Karpas-422 (cell line): Measurements from ENCODE around the gene JOSD2. TPM values are rescaled to one million over a fixed set of nuclear protein-coding genes. Genes with fewer than 3 reads are reported as not detected.

ENCODE experiments used
- DNase-seq: peaks from one replicate; pipeline ENCODE4 v3.0.0-alpha.2; 2015
- H2AFZ ChIP-seq: fragments of 200-600 bp; sonication (generic); 2 replicates; pipeline ENCODE4 v1.6.1; 2014; ENCODE audit warnings: antibody characterized with exemption, low read length, mixed read lengths
- H3K27ac ChIP-seq: fragments of 200-600 bp; sonication (generic); 2 replicates; pipeline ENCODE4 v1.5.1; 2014; ENCODE audit warnings: mild to moderate bottlenecking, low read length, moderate library complexity
- H3K27me3 ChIP-seq: fragments of 200-600 bp; sonication (generic); 2 replicates; pipeline ENCODE4 v1.6.1; 2014; ENCODE audit warnings: low read length, mixed read lengths
- H3K36me3 ChIP-seq: fragments of 200-600 bp; sonication (generic); 2 replicates; pipeline ENCODE4 v1.6.1; 2014; ENCODE audit warnings: low read length, mixed read lengths; ENCODE audit not compliant: insufficient read depth
- H3K4me1 ChIP-seq: fragments of 200-600 bp; sonication (generic); 2 replicates; pipeline ENCODE4 v1.6.1; 2014; ENCODE audit warnings: mild to moderate bottlenecking, low read length, mixed read lengths
- H3K4me2 ChIP-seq: fragments of 200-600 bp; sonication (generic); 2 replicates; pipeline ENCODE4 v1.6.1; 2014; ENCODE audit warnings: low read length, low read depth, mild to moderate bottlenecking; ENCODE audit not compliant: poor library complexity, severe bottlenecking
- H3K4me3 ChIP-seq: fragments of 200-600 bp; sonication (generic); 2 replicates; pipeline ENCODE4 v1.5.1; 2014; ENCODE audit warnings: mild to moderate bottlenecking, antibody characterized with exemption, low read length, mixed read lengths
- H3K79me2 ChIP-seq: fragments of 200-600 bp; sonication (generic); 2 replicates; pipeline ENCODE4 v1.6.1; 2014; ENCODE audit warnings: mild to moderate bottlenecking, low read length, mixed read lengths
- H3K9ac ChIP-seq: fragments of 200-600 bp; sonication (generic); 2 replicates; pipeline ENCODE4 v1.6.0; 2014; ENCODE audit warnings: low read length
- H3K9me2 ChIP-seq: fragments of 200-600 bp; sonication (generic), shearing (Covaris generic); replicated peaks from 2 replicates; pipeline ENCODE4 v1.6.0; 2014; ENCODE audit warnings: mild to moderate bottlenecking, low read length, moderate library complexity; ENCODE audit not compliant: insufficient read depth
- H3K9me3 ChIP-seq: fragments of 300-700, 200-600 bp; sonication (generic); 2 replicates; pipeline ENCODE4 v1.6.1; 2014; ENCODE audit warnings: low read length, mixed read lengths
- H4K20me1 ChIP-seq: fragments of 200-600 bp; sonication (generic); 2 replicates; pipeline ENCODE4 v1.6.1; 2014; ENCODE audit warnings: mild to moderate bottlenecking, antibody characterized with exemption, low read length, low read depth; ENCODE audit not compliant: insufficient read depth
- total RNA-seq: library from RNA; depleted of rRNA; stranded (reverse); fragments of >200 nt; shearing (Covaris generic); gene quantifications from 2 replicates; pipeline ENCODE4 v1.2.3, GENCODE V29; 2014; ENCODE audit warnings: low replicate concordance

The JOSD2 gene
- total RNA-seq, 1 experiment from 2014 or later, result 15.8 TPM

DNA sequence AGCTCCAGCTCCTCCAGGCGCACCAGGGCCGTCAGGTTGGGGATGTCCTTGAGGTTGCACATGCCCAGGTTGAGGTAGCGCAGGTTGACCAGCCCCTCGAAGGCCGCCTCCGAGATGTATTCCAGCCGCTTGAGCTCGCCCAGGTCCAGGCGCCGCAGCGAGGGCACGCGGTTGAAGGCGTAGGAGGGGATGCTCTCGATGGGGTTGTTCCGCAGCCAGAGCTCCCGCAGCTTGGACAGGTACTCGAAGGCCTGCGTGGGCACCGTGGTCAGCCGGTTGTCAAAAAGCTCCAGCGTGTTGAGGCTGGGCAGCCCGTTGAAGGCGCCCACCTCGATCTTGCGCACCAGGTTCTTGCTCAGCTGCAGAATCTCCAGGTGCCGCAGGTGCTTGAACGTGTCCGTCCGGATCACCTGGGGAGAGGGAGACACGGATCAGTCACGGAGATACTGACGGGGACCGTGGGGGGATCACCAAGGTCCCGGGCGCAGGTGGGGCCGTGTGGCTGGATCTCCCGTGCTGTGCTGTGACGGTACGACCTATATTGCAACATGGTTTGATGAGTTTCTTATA is 8.1 kb upstream of the JOSD2 start:
- H3K27ac ChIP-seq, result no peak overlapping the region
- H3K9me2 ChIP-seq, result no peaks in the 10 kb centered on the region
- no peaks in the 10 kb centered on the region for H4K20me1 ChIP-seq
- no peaks in the 10 kb centered on the region for H3K4me1 ChIP-seq
- DNase-seq, result no peak
- no peaks in the 10 kb centered on the region for H3K79me2 ChIP-seq
- no peaks in the 10 kb centered on the region for H3K27me3 ChIP-seq
- H3K9ac ChIP-seq, result no peak overlapping the region
- no peak overlapping the region for H3K4me3 ChIP-seq
- no peaks in the 10 kb centered on the region; the same call in 1 of the 2 replicates for H3K9me3 ChIP-seq
- H3K4me2 ChIP-seq, result no peak overlapping the region
- H2AFZ ChIP-seq, result no peak overlapping the region
- H3K36me3 ChIP-seq, result no peaks in the 10 kb centered on the region

- H4K20me1 ChIP-seq, result no peaks in the 10 kb centered on the region
- no peak overlapping the region for H2AFZ ChIP-seq
- H3K9ac ChIP-seq, result no peak overlapping the region
- no peak overlapping the region for H3K4me3 ChIP-seq
- no peaks in the 10 kb centered on the region for H3K4me1 ChIP-seq
- no peak overlapping the region for H3K4me2 ChIP-seq
- H3K36me3 ChIP-seq, result no peaks in the 10 kb centered on the region
- H3K9me2 ChIP-seq, result no peaks in the 10 kb centered on the region
- DNase-seq, result no peak
- H3K27me3 ChIP-seq, result no peaks in the 10 kb centered on the region
- no peaks in the 10 kb centered on the region; the same call in 1 of the 2 replicates for H3K9me3 ChIP-seq
- H3K79me2 ChIP-seq, result no peaks in the 10 kb centered on the region
- no peak overlapping the region for H3K27ac ChIP-seq
Observed at GRCh38 chr19:50518091-50519005, 7.4 kb upstream of the JOSD2 start.

GRCh38 chr19:50517704-50518075 is 6.7 kb upstream of the JOSD2 start:
- Histone ChIP-seq H3K36me3 (no peaks in the 10 kb centered on the region), H3K27ac (no peak overlapping the region), H4K20me1 (no peaks in the 10 kb centered on the region), H3K9me3 (no peaks in the 10 kb centered on the region; the same call in 1 of the 2 replicates), H3K9ac (no peak overlapping the region), H2AFZ (no peak overlapping the region), H3K79me2 (no peaks in the 10 kb centered on the region), H3K4me3 (no peak overlapping the region), H3K4me2 (no peak overlapping the region), H3K4me1 (no peaks in the 10 kb centered on the region), H3K9me2 (no peaks in the 10 kb centered on the region), H3K27me3 (no peaks in the 10 kb centered on the region)
- no peak for DNase-seq

DNA sequence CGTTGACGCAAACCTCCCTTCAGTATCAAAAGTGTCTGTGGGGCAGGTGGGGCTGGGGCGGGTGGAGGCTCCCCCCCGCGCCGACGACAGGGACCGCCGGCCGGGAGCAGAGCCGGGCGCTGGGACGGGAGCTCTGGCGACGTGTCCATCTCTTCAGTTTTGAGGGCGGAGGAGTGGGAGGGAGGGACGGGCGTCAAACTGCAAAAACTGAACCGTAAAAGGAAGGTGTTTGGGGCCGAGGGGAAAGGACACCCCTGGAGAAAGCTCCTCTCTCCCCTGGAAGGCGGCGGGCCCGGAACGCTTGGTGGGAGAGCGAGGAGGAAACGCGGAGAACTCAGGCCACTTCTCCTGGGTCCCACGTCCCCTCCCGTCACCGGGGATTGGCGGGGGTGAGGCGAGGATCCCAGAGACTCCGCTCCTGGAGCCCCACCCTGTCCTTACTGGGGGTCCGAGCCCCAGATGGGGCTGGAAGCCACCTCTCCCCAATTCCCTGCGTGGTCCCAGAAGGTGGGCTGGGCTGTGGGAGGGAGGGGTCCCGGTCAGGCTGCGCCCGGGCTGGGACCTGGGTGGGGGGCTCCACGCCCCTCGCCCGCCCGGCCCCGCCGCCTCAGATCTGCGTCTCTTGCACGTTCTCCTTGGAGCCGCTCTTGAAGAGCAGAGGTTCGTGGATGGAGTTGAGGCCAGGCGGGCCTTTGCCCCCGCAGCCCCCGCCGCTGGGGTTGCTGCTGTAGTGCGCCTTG is 6.1 kb upstream of the JOSD2 start:
- Histone ChIP-seq H3K36me3 (no peaks in the 10 kb centered on the region), H3K27ac (no peak overlapping the region), H3K9me2 (no peaks in the 10 kb centered on the region), H3K9me3 (no peaks in the 10 kb centered on the region; the same call in 1 of the 2 replicates), H3K79me2 (no peaks in the 10 kb centered on the region), H3K4me3 (no peak overlapping the region), H3K4me1 (peaks cover under 1% of the 10 kb centered on the region), H3K9ac (no peak overlapping the region), H4K20me1 (no peaks in the 10 kb centered on the region), H3K27me3 (no peaks in the 10 kb centered on the region), H2AFZ (no peak overlapping the region), H3K4me2 (no peak overlapping the region)
- no peak for DNase-seq

DNA sequence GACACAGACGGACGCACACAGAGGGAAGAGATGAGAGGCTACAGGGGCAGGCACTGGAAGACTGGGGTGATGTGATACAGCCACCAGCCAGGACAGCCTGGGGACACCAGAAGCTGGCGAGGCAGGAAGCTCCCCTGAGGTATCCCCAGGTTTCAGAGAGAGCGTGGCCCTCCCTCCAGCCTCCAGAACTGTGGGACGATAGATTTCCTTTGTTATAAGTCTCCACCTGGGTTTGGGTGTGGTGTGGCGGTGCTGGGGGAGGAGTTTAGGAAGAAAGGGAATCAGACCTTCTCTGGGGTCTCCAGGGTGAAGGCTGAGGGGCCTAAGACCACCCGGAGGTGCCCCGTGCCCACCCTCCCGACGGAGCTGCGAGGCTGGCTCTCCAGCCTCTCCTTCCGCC is 5.5 kb upstream of the JOSD2 start:
- Histone ChIP-seq H3K27ac (no peak overlapping the region), H3K4me3 (no peak overlapping the region), H2AFZ (no peak overlapping the region), H4K20me1 (no peaks in the 10 kb centered on the region), H3K9me3 (no peaks in the 10 kb centered on the region; the same call in 1 of the 2 replicates), H3K4me1 (peaks cover 7% of the 10 kb centered on the region), H3K79me2 (no peaks in the 10 kb centered on the region), H3K9ac (no peak overlapping the region), H3K9me2 (no peaks in the 10 kb centered on the region), H3K27me3 (no peaks in the 10 kb centered on the region), H3K36me3 (no peaks in the 10 kb centered on the region), H3K4me2 (no peak overlapping the region)
- peak; percentile 41 for DNase-seq

GRCh38 chr19:50515168-50515561 is 4.2 kb upstream of the JOSD2 start:
- Histone ChIP-seq H3K9me2 (no peaks in the 10 kb centered on the region), H3K27me3 (no peaks in the 10 kb centered on the region)

DNA sequence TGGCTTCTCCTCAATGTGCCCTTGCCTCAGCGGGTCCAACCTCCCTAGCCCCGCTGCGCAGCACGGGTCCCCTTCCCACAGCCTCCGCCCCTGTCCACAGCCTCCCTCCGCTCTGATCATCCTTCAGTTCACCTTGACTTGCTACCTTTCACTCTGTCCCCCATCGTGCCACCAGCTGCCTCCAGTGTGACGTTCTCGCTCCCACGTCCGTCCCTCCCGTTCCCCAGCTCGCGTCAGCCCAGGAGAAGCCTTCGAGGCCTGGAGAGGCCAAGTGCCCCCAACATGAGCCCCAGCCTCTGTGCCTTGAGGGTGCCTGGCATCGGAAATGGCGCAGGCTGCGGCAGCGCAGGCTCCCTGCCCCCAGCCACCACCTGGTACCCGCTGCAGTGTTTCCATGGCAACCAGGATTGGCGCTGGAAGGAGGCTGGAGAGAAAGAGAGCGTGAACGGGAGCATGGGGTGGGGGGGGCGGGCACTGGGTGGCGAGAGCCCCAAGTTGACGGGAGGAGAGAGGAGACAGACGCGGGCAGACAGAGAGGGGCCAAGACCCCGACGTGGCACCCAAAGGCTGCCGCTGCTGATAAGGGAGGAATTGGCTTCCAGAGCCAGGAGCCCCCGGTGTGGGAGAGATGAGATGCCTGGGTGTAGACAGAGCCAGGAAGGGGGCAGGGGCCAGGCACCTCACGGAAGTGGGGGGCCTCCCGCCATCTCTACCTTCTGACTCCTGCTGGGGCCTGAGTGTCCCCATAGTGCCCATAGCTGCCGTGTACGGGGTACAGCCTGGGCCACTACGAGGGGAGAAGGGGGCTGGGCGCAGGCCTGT is 3.6 kb upstream of the JOSD2 start:
- H3K4me3 ChIP-seq, result no peak overlapping the region
- H3K4me2 ChIP-seq, result no peak overlapping the region
- H3K9me3 ChIP-seq, result no peaks in the 10 kb centered on the region; the same call in 1 of the 2 replicates
- peaks cover 16% of the 10 kb centered on the region for H3K4me1 ChIP-seq
- H2AFZ ChIP-seq, result no peak overlapping the region
- H3K27me3 ChIP-seq, result no peaks in the 10 kb centered on the region
- H3K79me2 ChIP-seq, result no peaks in the 10 kb centered on the region; the same call in 1 of the 2 replicates
- no peak overlapping the region for H3K27ac ChIP-seq
- H3K36me3 ChIP-seq, result no peaks in the 10 kb centered on the region
- no peaks in the 10 kb centered on the region for H4K20me1 ChIP-seq
- H3K9ac ChIP-seq, result no peak overlapping the region
- no peaks in the 10 kb centered on the region for H3K9me2 ChIP-seq
- no peak for DNase-seq

More at GRCh38 chr19:50515168-50515561, 4.2 kb upstream of the JOSD2 start:
- H3K4me3 ChIP-seq, result no peak overlapping the region
- H3K27ac ChIP-seq, result no peak overlapping the region
- H3K9ac ChIP-seq, result no peak overlapping the region
- H3K4me2 ChIP-seq, result no peak overlapping the region
- no peak for DNase-seq
- H3K36me3 ChIP-seq, result no peaks in the 10 kb centered on the region
- H3K4me1 ChIP-seq, result peaks cover 13% of the 10 kb centered on the region
- no peaks in the 10 kb centered on the region; the same call in 1 of the 2 replicates for H3K79me2 ChIP-seq
- no peak overlapping the region for H2AFZ ChIP-seq
- no peaks in the 10 kb centered on the region; the same call in 1 of the 2 replicates for H3K9me3 ChIP-seq
- H4K20me1 ChIP-seq, result no peaks in the 10 kb centered on the region
